ENCODE results near the gene HES2.
"Not testable (repeated sequence)": the region's sequence is repeated elsewhere in the genome, so short reads cannot be mapped to it uniquely, and the experiment has no call there.

HES2 gene

GRCh38 chr1:6453895-6454855, 34.5 kb upstream of the HES2 start:
- not testable (repeated sequence) for DNase-seq

- DNase-seq = no peak
Observed at GRCh38 chr1:6450943-6451373, 31.2 kb upstream of the HES2 start.

GRCh38 chr1:6450486-6450885, 30.8 kb upstream of the HES2 start:
- DNase-seq = not testable (repeated sequence)

- DNase-seq = no peak
Observed at GRCh38 chr1:6450005-6450450, 30.3 kb upstream of the HES2 start.

GRCh38 chr1:6448749-6449631, 29.3 kb upstream of the HES2 start:
- DNase-seq = peak; percentile 43

- DNase-seq = peak; percentile 86
Observed at GRCh38 chr1:6447818-6448748, 28.4 kb upstream of the HES2 start.

- peak; percentile 70 for DNase-seq
Observed at GRCh38 chr1:6447016-6447817, 27.5 kb upstream of the HES2 start.

GRCh38 chr1:6446665-6447015, 26.9 kb upstream of the HES2 start:
- DNase-seq = no peak

- DNase-seq = not testable (repeated sequence)
Observed at GRCh38 chr1:6445929-6446328, 26.2 kb upstream of the HES2 start.

- DNase-seq = no peak
Observed at GRCh38 chr1:6445062-6445763, 25.5 kb upstream of the HES2 start.

- DNase-seq = no peak
Observed at GRCh38 chr1:6444377-6444776, 24.7 kb upstream of the HES2 start.

GRCh38 chr1:6443339-6444115, 23.8 kb upstream of the HES2 start:
- DNase-seq = peak; percentile 19

- no peak for DNase-seq
Observed at GRCh38 chr1:6441586-6441985, 21.9 kb upstream of the HES2 start.

GRCh38 chr1:6440198-6441126, 20.7 kb upstream of the HES2 start:
- peak; percentile 54 for DNase-seq

GRCh38 chr1:6438047-6438525, 18.4 kb upstream of the HES2 start:
- peak; percentile 54 for DNase-seq

GRCh38 chr1:6437012-6437700, 17.4 kb upstream of the HES2 start:
- not testable (repeated sequence) for DNase-seq

- DNase-seq = not testable (repeated sequence)
Observed at GRCh38 chr1:6436277-6436676, 16.6 kb upstream of the HES2 start.

GRCh38 chr1:6435547-6435946, 15.8 kb upstream of the HES2 start:
- DNase-seq = no peak

Measured in NCI-H146 (cell line).